GM18505 (cell line): ENCODE measurements around the gene CBLB.
"Not testable (repeated sequence)": the region's sequence is repeated elsewhere in the genome, so short reads cannot be mapped to it uniquely, and the experiment has no call there.

ENCODE experiments used
- ATAC-seq: cut with Tn5 transposase; IDR thresholded peaks from one replicate; pipeline ENCODE4 v1.9.1; 2021; ENCODE audit not compliant: unreplicated experiment
- POLR2A ChIP-seq: IDR thresholded peaks from 4 replicates; pipeline ENCODE4 v1.6.1; 2011; ENCODE audit warnings: borderline replicate concordance; ENCODE audit not compliant: insufficient read depth, insufficient read length; ENCODE audit errors: extremely low read depth

The CBLB gene

DNA sequence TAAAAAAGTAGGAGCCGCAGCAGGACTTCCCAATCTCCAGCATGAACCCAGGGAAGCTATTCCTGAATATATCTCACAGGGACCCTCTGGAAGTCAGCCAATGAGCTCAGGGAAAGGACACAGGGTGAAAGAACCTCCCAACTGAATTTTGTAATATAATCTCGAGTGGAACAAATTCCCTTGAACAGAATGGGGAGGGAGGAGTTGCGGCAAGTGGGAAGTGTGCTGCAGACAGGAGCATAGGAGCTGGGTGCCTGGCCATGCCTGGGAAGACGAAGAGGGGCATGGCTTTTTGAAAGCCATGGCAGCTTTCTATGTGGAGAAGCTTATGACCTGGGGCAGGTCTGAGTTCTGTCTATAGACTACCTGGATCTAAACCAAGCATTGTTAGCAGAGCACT lies 98.4 kb downstream of the CBLB start:
- TF ChIP-seq POLR2A, result no peak

GRCh38 chr3:105767776-105768175 lies 101.0 kb downstream of the CBLB start:
- no peak for TF ChIP-seq POLR2A
- ATAC-seq, result no peak

More for the DNA sequence above, 98.4 kb downstream of the CBLB start:
- no peak for ATAC-seq

- ATAC-seq, result no peak
- TF ChIP-seq POLR2A, result no peak
Measured at GRCh38 chr3:105767216-105767615, 101.6 kb downstream of the CBLB start.

GRCh38 chr3:105765308-105765639 lies 103.5 kb downstream of the CBLB start:
- no peak for TF ChIP-seq POLR2A
- ATAC-seq, result no peak

DNA sequence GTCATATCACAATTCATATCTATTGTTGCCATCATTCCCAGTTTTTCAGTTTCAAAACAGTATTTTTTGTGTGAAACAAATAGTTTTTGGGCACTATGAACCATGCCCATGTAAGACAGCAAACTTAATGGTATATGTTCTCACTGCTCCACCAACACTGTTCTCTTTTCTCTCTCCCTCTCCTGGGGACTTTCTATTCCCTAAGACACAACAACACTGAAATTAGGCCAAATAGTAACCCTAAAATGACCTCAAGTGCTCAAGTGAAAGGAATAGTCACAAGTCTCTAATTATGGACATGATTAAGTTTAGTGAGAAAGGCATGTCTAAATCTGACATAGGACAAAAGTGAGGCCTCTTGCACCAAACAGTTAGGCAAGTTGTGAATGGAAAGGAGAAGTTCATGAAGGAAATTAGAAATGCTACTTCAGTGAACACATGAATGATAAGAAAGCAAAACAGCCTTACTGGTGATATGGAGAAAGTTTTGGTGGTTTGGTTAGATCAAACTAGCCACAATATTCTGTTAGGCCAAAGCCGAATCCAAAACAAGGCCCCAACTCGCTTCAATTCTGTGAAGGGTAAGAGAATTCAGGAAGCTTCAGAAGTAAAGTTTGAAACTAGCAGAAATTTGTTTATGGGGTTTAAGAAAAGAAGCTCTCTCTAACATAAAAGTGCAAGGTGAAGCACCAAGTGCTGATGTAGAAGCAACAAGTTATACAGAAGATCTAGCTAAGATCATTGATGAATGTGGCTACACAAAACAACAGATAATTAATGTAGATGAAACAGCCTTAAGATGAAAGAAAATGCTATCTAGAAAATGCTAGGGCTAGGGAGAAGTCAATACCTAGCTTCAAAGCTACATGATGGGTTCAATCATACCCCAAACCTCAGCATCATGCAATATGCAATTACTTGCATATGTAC lies 104.2 kb downstream of the CBLB start:
- no peak for ATAC-seq

DNA sequence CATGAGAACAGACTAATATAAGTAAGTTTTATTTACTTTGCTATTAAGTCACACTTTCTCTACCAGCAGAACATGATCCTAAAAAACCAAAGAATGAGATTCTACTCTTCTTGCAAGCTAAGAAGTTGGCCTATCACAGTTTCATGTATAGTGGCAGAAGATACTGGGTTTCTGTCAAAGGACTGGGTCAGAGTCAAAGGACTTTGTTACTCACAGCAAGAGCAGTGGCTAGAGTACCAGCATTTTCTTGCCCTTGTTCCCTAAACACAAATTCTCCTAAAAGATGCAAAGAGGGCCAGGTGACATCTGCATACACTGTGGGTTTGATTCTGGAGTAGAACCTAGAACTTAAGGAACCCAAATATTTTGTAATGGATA lies 105.2 kb downstream of the CBLB start:
- ATAC-seq, result no peak
- no peak for TF ChIP-seq POLR2A

More for the DNA sequence above, 104.2 kb downstream of the CBLB start:
- TF ChIP-seq POLR2A, result no peak

- no peak for TF ChIP-seq POLR2A
- no peak for ATAC-seq
Measured at GRCh38 chr3:105762749-105763658, 105.8 kb downstream of the CBLB start.

DNA sequence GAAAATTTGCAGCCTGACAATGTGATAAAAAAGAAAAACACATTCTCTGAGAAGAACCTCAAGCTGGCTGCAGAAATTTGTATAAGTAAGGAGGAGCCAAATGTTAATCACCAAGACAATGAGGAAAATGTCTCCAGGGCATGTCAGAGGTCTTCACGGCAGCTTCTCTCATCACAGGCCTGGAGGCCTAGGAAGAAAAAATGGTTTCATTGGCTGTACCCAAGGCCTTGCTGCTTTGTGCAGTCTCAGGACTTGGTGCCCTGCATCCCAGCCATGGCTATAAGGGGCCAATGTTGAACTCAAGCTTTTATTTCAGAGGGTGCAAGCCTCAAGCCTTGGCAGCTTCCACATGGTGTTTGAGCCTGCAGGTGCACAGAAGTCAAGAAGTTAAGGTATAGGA lies 106.6 kb downstream of the CBLB start:
- not testable (repeated sequence) for ATAC-seq

DNA sequence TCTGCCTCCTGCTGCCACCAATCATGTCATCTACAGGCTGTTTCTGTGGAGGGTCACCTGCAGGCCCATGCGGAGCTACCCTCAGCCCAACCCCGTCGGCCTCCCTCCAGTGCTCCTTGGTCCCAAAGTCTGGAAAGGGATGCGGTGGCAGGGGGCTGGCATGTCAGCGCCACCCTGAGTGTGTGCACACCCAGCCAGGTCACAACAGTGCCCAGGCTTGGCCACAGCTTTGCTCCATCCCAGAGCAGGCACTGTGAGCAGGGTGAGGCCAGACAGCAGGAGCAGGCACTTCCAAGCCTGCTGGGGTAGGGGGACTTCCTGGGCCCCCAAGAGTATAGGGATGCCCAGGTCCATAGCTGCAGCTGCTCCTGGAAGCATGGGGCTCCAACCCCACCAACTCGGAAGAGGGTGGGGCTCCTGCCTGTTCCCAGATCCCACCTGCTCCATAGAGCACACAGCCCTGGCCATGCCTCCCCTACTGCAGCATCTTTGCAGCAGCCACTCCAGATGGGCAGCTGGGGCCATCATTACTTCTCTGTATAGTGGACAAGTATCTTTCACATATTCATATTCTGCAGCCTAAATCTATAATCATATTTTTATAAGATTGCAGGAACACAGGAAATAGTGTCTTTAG lies 109.3 kb downstream of the CBLB start:
- TF ChIP-seq POLR2A, result no peak
- no peak for ATAC-seq

DNA sequence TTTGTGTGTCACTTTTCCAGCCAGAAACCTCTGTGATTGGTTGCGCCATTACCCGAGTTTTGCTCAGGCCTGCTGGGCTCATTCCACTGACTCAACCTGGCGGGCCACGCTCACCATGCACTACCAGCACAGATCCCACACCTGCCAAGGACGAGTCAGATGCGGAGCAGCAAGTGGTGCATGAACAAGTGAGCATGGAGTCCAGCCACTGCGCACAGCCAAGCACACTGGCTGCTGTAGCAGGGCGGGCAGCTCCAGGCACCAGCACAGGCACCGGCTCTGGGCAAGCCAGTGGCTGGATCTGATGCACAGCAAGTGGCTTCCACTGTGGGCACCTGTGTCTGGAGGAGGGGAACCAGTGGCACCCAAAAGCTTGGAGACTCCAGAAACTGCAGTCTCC lies 110.4 kb downstream of the CBLB start:
- no peak for TF ChIP-seq POLR2A

GRCh38 chr3:105755121-105755886 lies 113.5 kb downstream of the CBLB start:
- ATAC-seq, result no peak
- no peak for TF ChIP-seq POLR2A

More for the DNA sequence above, 110.4 kb downstream of the CBLB start:
- ATAC-seq, result no peak

DNA sequence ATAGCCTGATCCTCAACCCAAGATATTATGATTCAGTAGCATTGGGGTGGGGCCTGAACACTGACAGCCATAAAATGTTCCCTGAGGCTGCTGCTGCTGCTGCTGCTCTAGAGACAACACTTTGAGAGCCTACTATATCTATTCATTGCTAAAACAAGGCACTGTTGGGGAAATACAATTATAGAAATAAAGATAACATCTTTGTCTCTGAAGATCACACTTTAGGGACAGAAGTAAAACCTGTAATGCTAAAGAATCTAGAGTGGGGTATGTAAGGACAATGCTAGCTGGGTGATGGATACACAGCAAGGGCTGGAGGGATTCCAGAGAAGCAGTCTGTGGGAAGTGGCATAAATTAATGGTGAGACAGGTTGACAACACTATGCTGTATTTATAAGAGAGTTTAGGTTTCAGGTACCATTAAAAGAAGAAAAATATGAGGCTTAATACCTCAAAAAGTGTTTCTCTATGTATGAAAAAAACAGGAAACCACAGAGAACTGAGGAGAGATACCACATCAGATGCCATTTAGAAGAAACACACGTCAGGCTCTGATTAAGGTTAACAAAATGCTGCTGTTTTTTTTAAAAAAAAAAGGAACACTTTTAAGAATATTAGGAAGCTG lies 115.9 kb downstream of the CBLB start:
- no peak for TF ChIP-seq POLR2A
- ATAC-seq, result peak; percentile 54

DNA sequence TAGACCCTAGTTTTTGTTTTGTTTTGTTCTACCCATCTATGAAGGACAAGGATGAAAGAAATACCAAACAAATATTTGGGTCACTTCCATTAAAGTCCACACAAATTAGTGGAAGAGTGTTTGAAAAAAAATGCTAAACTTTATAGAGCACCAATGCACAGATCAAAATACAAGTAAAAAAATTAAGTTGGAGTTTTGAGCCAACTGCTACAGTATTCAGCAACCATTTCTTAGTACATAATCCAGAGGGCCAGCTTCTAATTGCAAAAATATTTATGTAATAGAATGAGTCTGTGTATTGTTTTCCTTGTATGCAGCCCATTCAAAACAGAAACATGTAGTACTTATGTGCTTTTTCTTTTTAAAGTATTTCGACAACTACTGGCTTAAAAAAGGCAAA lies 121.1 kb downstream of the CBLB start:
- TF ChIP-seq POLR2A, result no peak
- no peak for ATAC-seq

GRCh38 chr3:105747060-105747541 lies 121.7 kb downstream of the CBLB start:
- ATAC-seq, result no peak
- no peak for TF ChIP-seq POLR2A
